ENCODE data around the gene TAF3. TPM values are rescaled to one million over a fixed set of nuclear protein-coding genes. Genes with fewer than 3 reads are reported as not detected.

Gene TAF3
- total and polyA plus RNA-seq, 4 donors: 3.4 to 7.0 (median 5.0) TPM

DNA sequence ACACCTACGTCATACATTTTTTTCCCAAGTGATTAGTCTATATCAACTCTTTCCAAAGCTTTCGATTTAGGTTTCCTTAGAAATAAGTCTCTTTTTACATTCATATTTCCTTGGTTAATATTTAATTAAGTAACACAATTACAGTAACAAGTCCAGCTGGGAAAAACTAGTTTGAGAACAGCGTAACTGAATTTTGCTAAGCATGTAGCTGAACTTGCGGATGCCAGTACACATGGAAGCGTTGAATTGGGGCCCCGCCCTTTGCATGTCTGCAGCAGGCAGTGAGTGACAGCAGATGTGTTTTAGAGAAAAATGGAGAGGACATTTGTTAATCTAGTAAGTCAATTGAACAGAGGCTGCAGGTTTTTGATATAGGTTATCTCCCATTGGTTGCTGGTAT is 72.5 kb downstream of the TAF3 start:
- TF ChIP-seq, protein P1, sequence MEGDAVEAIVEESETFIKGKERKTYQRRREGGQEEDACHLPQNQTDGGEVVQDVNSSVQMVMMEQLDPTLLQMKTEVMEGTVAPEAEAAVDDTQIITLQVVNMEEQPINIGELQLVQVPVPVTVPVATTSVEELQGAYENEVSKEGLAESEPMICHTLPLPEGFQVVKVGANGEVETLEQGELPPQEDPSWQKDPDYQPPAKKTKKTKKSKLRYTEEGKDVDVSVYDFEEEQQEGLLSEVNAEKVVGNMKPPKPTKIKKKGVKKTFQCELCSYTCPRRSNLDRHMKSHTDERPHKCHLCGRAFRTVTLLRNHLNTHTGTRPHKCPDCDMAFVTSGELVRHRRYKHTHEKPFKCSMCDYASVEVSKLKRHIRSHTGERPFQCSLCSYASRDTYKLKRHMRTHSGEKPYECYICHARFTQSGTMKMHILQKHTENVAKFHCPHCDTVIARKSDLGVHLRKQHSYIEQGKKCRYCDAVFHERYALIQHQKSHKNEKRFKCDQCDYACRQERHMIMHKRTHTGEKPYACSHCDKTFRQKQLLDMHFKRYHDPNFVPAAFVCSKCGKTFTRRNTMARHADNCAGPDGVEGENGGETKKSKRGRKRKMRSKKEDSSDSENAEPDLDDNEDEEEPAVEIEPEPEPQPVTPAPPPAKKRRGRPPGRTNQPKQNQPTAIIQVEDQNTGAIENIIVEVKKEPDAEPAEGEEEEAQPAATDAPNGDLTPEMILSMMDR (IDR thresholded peaks at IDR 0.05; ENCODE audit: control extremely low read depth, extremely low read depth): no peak
- H3K27ac ChIP-seq (ENCODE audit: low read depth in 1 of 2, low read length in 1 of 2): no peak overlapping the region
- no peaks in the 10 kb centered on the region for H3K27me3 ChIP-seq (ENCODE audit: control insufficient read depth in 3 of 3, insufficient read depth in 3 of 3, low read length in 2 of 3)
- H3K9ac ChIP-seq (ENCODE audit: insufficient read depth in 1 of 2, low read length in 2 of 2): no peak overlapping the region
- DNase-seq (no peak), ATAC-seq (ENCODE audit: insufficient read depth, low FRiP score) (no peak)
- no peaks in the 10 kb centered on the region for H3K36me3 ChIP-seq (ENCODE audit: control insufficient read depth in 4 of 4, insufficient read depth in 4 of 4, low read length in 4 of 4)
- peaks cover 0 to 8% (median 0%) of the 10 kb centered on the region in 5 donors for H3K4me1 ChIP-seq (ENCODE audit: control insufficient read depth in 5 of 5, insufficient read depth in 5 of 5, low read length in 5 of 5)
- WGBS, 2 donors: 93 to 96% methylated on average over 6 of the region's 6 CpGs
- no peaks in the 10 kb centered on the region for H3K9me3 ChIP-seq (ENCODE audit: control insufficient read depth in 4 of 4, insufficient read depth in 3 of 4, low read length in 3 of 4)
- H3K4me3 ChIP-seq: no peak overlapping the region

DNA sequence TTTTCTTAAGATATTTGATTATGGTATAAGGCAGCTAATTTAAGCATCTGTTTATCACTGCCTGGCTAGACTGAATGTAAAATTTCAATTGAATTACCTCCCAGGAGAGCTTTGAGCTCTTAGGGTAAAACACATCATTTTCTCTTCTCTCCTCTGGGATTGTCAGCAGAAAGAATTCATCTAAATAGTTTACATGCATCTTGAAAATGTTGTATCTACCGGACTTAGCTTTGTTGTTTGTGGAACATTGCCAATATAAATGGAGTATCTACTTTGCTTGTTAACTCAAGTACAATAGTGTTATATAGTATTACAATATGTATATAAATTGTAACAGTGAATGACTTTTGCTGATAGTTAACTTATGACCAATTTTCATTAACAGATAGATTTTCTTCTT is 73.3 kb downstream of the TAF3 start:
- ATAC-seq (ENCODE audit: insufficient read depth, low FRiP score): no peak
- peak in 1 of 3 donors; percentile 17 for DNase-seq
- Histone ChIP-seq H3K4me3 (no peak overlapping the region), H3K9ac (ENCODE audit: insufficient read depth in 1 of 2, low read length in 2 of 2) (no peak overlapping the region), H3K36me3 (ENCODE audit: control insufficient read depth in 4 of 4, insufficient read depth in 4 of 4, low read length in 4 of 4) (no peaks in the 10 kb centered on the region), H3K27me3 (ENCODE audit: control insufficient read depth in 3 of 3, insufficient read depth in 3 of 3, low read length in 2 of 3) (no peaks in the 10 kb centered on the region), H3K9me3 (ENCODE audit: control insufficient read depth in 4 of 4, insufficient read depth in 3 of 4, low read length in 3 of 4) (no peaks in the 10 kb centered on the region), H3K4me1 (ENCODE audit: control insufficient read depth in 5 of 5, insufficient read depth in 5 of 5, low read length in 5 of 5) (peaks cover 0 to 8% (median 0%) of the 10 kb centered on the region in 5 donors), H3K27ac (ENCODE audit: low read depth in 1 of 2, low read length in 1 of 2) (no peak overlapping the region)
- WGBS, 2 donors: 37 to 64% methylated on average over 1 of the region's 1 CpG
- TF ChIP-seq, protein P1 (IDR thresholded peaks at IDR 0.05; ENCODE audit: control extremely low read depth, extremely low read depth): no peak

DNA sequence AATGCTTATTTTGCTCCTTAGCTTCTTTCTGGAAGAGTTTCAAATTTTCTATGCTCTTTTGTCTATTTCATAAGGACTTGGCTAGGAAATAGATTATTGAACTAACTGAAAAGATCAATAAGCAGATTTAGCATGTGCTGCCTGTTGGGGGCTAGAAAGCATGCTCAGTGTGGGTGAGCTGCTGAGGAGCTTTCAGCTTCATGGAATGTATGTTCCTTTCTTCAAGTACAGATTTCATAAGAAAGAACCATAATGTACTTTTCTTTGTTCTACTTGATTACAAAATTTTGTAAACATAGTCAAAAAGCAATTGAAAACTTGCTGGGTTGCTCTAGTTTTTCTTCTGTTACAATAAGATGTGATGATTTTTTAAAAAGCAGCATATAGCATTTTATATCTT is 73.8 kb downstream of the TAF3 start:
- no peaks in the 10 kb centered on the region for H3K36me3 ChIP-seq (ENCODE audit: control insufficient read depth in 4 of 4, insufficient read depth in 4 of 4, low read length in 4 of 4)
- peaks cover 0 to 8% (median 0%) of the 10 kb centered on the region in 5 donors for H3K4me1 ChIP-seq (ENCODE audit: control insufficient read depth in 5 of 5, insufficient read depth in 5 of 5, low read length in 5 of 5)
- TF ChIP-seq, protein P1 (IDR thresholded peaks at IDR 0.05; ENCODE audit: control extremely low read depth, extremely low read depth): no peak
- H3K27me3 ChIP-seq (ENCODE audit: control insufficient read depth in 3 of 3, insufficient read depth in 3 of 3, low read length in 2 of 3): no peaks in the 10 kb centered on the region
- no peak overlapping the region for H3K27ac ChIP-seq (ENCODE audit: low read depth in 1 of 2, low read length in 1 of 2)
- ATAC-seq (ENCODE audit: insufficient read depth, low FRiP score) (no peak), DNase-seq (peak in 2 of 3 donors; percentile 10 to 19)
- H3K9me3 ChIP-seq (ENCODE audit: control insufficient read depth in 4 of 4, insufficient read depth in 3 of 4, low read length in 3 of 4): no peaks in the 10 kb centered on the region
- H3K9ac ChIP-seq (ENCODE audit: insufficient read depth in 1 of 2, low read length in 2 of 2): no peak overlapping the region
- H3K4me3 ChIP-seq: no peak overlapping the region

DNA sequence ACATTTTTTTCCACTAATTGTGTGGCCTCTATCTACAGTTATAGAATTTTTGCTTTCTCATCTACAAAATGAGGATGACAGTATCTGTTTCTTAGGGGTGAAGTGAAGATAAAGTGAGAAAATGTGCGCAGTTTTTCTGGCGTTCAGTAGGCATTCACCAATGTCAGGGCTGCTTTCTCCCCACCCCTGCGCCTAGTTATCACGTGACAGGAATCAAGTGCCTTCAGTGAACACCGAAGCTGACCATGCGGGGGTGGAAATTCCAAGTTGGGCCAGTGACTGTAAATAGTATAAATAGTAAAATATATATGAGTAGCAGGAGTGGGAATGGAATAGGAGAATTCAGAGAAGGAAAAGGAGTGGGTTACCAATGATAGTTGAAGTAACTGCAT is 77.4 kb downstream of the TAF3 start:
- Histone ChIP-seq H3K9me3 (ENCODE audit: control insufficient read depth in 4 of 4, insufficient read depth in 3 of 4, low read length in 3 of 4) (no peaks in the 10 kb centered on the region), H3K9ac (ENCODE audit: insufficient read depth in 1 of 2, low read length in 2 of 2) (no peak overlapping the region), H3K27ac (ENCODE audit: low read depth in 1 of 2, low read length in 1 of 2) (no peak overlapping the region), H3K4me1 (ENCODE audit: control insufficient read depth in 5 of 5, insufficient read depth in 5 of 5, low read length in 5 of 5) (peaks cover 0 to 8% (median 0%) of the 10 kb centered on the region in 5 donors), H3K27me3 (ENCODE audit: control insufficient read depth in 3 of 3, insufficient read depth in 3 of 3, low read length in 2 of 3) (no peaks in the 10 kb centered on the region), H3K36me3 (ENCODE audit: control insufficient read depth in 4 of 4, insufficient read depth in 4 of 4, low read length in 4 of 4) (peaks cover 0 to 4% (median 2%) of the 10 kb centered on the region in 4 donors), H3K4me3 (no peak overlapping the region)
- no peak for DNase-seq
- no peak for ATAC-seq (ENCODE audit: insufficient read depth, low FRiP score)
- 94 to 98% methylated on average over 6 of the region's 6 CpGs for WGBS, 2 donors
- TF ChIP-seq, protein P1 (IDR thresholded peaks at IDR 0.05; ENCODE audit: control extremely low read depth, extremely low read depth): no peak
